Muscle of leg (tissue), 11 donors: ENCODE measurements around the gene RFFL. TPM values are rescaled to one million over a fixed set of nuclear protein-coding genes. Genes with fewer than 3 reads are reported as not detected.
"Not testable (repeated sequence)": the region's sequence is repeated elsewhere in the genome, so short reads cannot be mapped to it uniquely, and the experiment has no call there.

Experiments used
- DNase-seq: peaks from one replicate; pipeline ENCODE4 v3.0.0; 2013
- H3K27ac ChIP-seq: one replicate; pipeline ENCODE4 v1.5.1; 2013; ENCODE audit warnings: mild to moderate bottlenecking, low read length, control low read depth
- H3K27me3 ChIP-seq: one replicate; pipeline ENCODE4 v1.6.1; 2013; ENCODE audit warnings: low read length; ENCODE audit not compliant: control insufficient read depth, insufficient read depth
- H3K36me3 ChIP-seq: one replicate; pipeline ENCODE4 v1.6.1; 2013; ENCODE audit warnings: low read length; ENCODE audit not compliant: control insufficient read depth, insufficient read depth
- H3K4me1 ChIP-seq: one replicate; pipeline ENCODE4 v1.6.1; 2013; ENCODE audit warnings: low read length; ENCODE audit not compliant: control insufficient read depth, insufficient read depth
- H3K4me3 ChIP-seq: one replicate; pipeline ENCODE4 v1.5.1; 2013; ENCODE audit warnings: low read length, control low read depth
- H3K9me3 ChIP-seq: replicated peaks from 2 replicates; pipeline ENCODE4 v1.6.1; 2013; ENCODE audit warnings: low read depth, low read length; ENCODE audit not compliant: control insufficient read depth
- WGBS: methylation state at CpG from one replicate; pipeline ENCODE4 v1.1.5; 2013; ENCODE audit warnings: missing lambda C conversion rate; ENCODE audit not compliant: insufficient coverage; 5-methylcytosine and 5-hydroxymethylcytosine counted together
- polyA plus RNA-seq, 8 donors: library from polyadenylated mRNA; unstranded; fragments of 120-200 nt; gene quantifications; one replicate each; pipeline versions ENCODE4 v1.2.1 to v1.2.3, GENCODE V29; 2013; ENCODE audit warnings: inconsistent platforms in 1 of 8, low replicate concordance in 1 of 8; ENCODE audit not compliant: insufficient read length in 8 of 8, insufficient read depth in 1 of 8
- total RNA-seq: library from RNA; stranded (reverse); fragments of 120-200 nt; gene quantifications from one replicate; pipeline ENCODE4 v1.2.4, GENCODE V29; 2013

RFFL gene
- total and polyA plus RNA-seq, 9 donors: 5.9 to 11.2 (median 8.6) TPM

GRCh38 chr17:35028531-35029262, 34.8 kb downstream of the RFFL start:
- no peak for DNase-seq
- Histone ChIP-seq H3K27me3 (no peaks in the 10 kb centered on the region), H3K36me3 (no peaks in the 10 kb centered on the region), H3K4me1 (no peaks in the 10 kb centered on the region), H3K4me3 (no peak overlapping the region), H3K9me3 (no peaks in the 10 kb centered on the region), H3K27ac (no peak overlapping the region)
- 74% methylated on average over 3 of the region's 3 CpGs for WGBS

GRCh38 chr17:35028097-35028496, 35.4 kb downstream of the RFFL start:
- not testable (repeated sequence) for DNase-seq, H3K36me3 ChIP-seq, H3K27ac ChIP-seq, H3K9me3 ChIP-seq, H3K27me3 ChIP-seq, H3K4me1 ChIP-seq, H3K4me3 ChIP-seq
- WGBS: no CpG with 5 or more reads among the region's 4 CpGs

- no peak for DNase-seq
- Histone ChIP-seq H3K4me1 (peaks cover 4% of the 10 kb centered on the region), H3K36me3 (no peaks in the 10 kb centered on the region), H3K27me3 (no peaks in the 10 kb centered on the region), H3K4me3 (no peak overlapping the region), H3K27ac (no peak overlapping the region), H3K9me3 (no peaks in the 10 kb centered on the region)
- 80% methylated on average over 1 of the region's 1 CpG for WGBS
These were observed 38.0 kb downstream of the RFFL start for GRCh38 chr17:35025541-35025940.

GRCh38 chr17:35023538-35023937, 40.0 kb downstream of the RFFL start:
- WGBS: 100% methylated on average over 1 of the region's 3 CpGs
- H3K36me3 ChIP-seq: peaks cover 5% of the 10 kb centered on the region
- H3K27ac ChIP-seq: no peak overlapping the region
- no peaks in the 10 kb centered on the region for H3K27me3 ChIP-seq
- H3K4me1 ChIP-seq: peaks cover 4% of the 10 kb centered on the region
- no peak for DNase-seq
- H3K9me3 ChIP-seq: no peaks in the 10 kb centered on the region
- H3K4me3 ChIP-seq: no peak overlapping the region

GRCh38 chr17:35022536-35023063, 40.9 kb downstream of the RFFL start:
- H3K4me3 ChIP-seq: no peak overlapping the region
- peaks cover 4% of the 10 kb centered on the region for H3K4me1 ChIP-seq
- H3K9me3 ChIP-seq: no peaks in the 10 kb centered on the region
- 54% methylated on average over 7 of the region's 8 CpGs for WGBS
- no peaks in the 10 kb centered on the region for H3K27me3 ChIP-seq
- H3K36me3 ChIP-seq: peaks cover 5% of the 10 kb centered on the region
- peak; percentile 24 for DNase-seq
- no peak overlapping the region for H3K27ac ChIP-seq

- WGBS: 60% methylated on average over 6 of the region's 11 CpGs
- Histone ChIP-seq H3K27me3 (no peaks in the 10 kb centered on the region), H3K4me3 (no peak overlapping the region), H3K27ac (no peak overlapping the region), H3K9me3 (no peaks in the 10 kb centered on the region), H3K4me1 (peaks cover 4% of the 10 kb centered on the region), H3K36me3 (peaks cover 10% of the 10 kb centered on the region)
- DNase-seq: no peak
These were observed 41.8 kb downstream of the RFFL start for GRCh38 chr17:35021520-35022380.

- H3K27me3 ChIP-seq: no peaks in the 10 kb centered on the region
- peaks cover 20% of the 10 kb centered on the region for H3K36me3 ChIP-seq
- no CpG with 5 or more reads among the region's 6 CpGs for WGBS
- H3K4me1 ChIP-seq: peaks cover 4% of the 10 kb centered on the region
- no peak overlapping the region for H3K4me3 ChIP-seq
- peak; percentile 72 for DNase-seq
- H3K27ac ChIP-seq: no peak overlapping the region
- H3K9me3 ChIP-seq: no peaks in the 10 kb centered on the region
These were observed 43.9 kb downstream of the RFFL start for GRCh38 chr17:35019386-35020179.

GRCh38 chr17:35018814-35019213, 44.7 kb downstream of the RFFL start:
- Histone ChIP-seq H3K9me3 (no peaks in the 10 kb centered on the region), H3K27me3 (no peaks in the 10 kb centered on the region), H3K4me3 (no peak overlapping the region), H3K36me3 (peaks cover 24% of the 10 kb centered on the region), H3K4me1 (peaks cover 4% of the 10 kb centered on the region), H3K27ac (no peak overlapping the region)
- no peak for DNase-seq
- WGBS: 50% methylated on average over 1 of the region's 2 CpGs

GRCh38 chr17:35017021-35017420, 46.5 kb downstream of the RFFL start:
- Histone ChIP-seq H3K36me3 (peaks cover 30% of the 10 kb centered on the region), H3K4me3 (no peak overlapping the region), H3K27me3 (no peaks in the 10 kb centered on the region)

More at GRCh38 chr17:35017021-35017420, 46.5 kb downstream of the RFFL start:
- Histone ChIP-seq H3K9me3 (no peaks in the 10 kb centered on the region), H3K4me1 (no peaks in the 10 kb centered on the region), H3K27ac (no peak overlapping the region)
- WGBS: 97% methylated on average over 4 of the region's 4 CpGs
- no peak for DNase-seq
